Lung (tissue), 12 donors: ENCODE measurements around the gene COL4A2. TPM values are rescaled to one million over a fixed set of nuclear protein-coding genes. Genes with fewer than 3 reads are reported as not detected.

Experiments
- ATAC-seq: fragments of 200-7000 bp; cut with Tn5 transposase; one replicate; pipeline ENCODE4 v1.9.1; 2020; ENCODE audit warnings: moderate number of reproducible peaks; ENCODE audit not compliant: insufficient read depth, low FRiP score
- DNase-seq, 3 donors: peaks; one replicate each; pipeline ENCODE4 v3.0.0-alpha.2; 2013 to 2017
- H3K27ac ChIP-seq, 2 donors: one replicate each; pipeline ENCODE4 v1.5.1; 2013; ENCODE audit warnings: mild to moderate bottlenecking in 2 of 2, moderate library complexity in 2 of 2, control low read depth in 1 of 2, inconsistent platforms in 1 of 2, low read depth in 1 of 2, low read length in 1 of 2
- H3K27me3 ChIP-seq, 3 donors: one replicate each; pipeline ENCODE4 v1.5.1; 2013; ENCODE audit warnings: low read length in 2 of 3; ENCODE audit not compliant: control insufficient read depth in 3 of 3, insufficient read depth in 3 of 3
- H3K36me3 ChIP-seq, 4 donors: one replicate each; pipeline ENCODE4 v1.5.1; 2013; ENCODE audit warnings: low read length in 4 of 4, mild to moderate bottlenecking in 1 of 4, moderate library complexity in 1 of 4; ENCODE audit not compliant: control insufficient read depth in 4 of 4, insufficient read depth in 4 of 4
- H3K4me1 ChIP-seq, 5 donors: one replicate each; pipeline ENCODE4 v1.5.1; 2013; ENCODE audit warnings: low read length in 5 of 5, mild to moderate bottlenecking in 2 of 5, moderate library complexity in 1 of 5; ENCODE audit not compliant: control insufficient read depth in 5 of 5, insufficient read depth in 5 of 5
- H3K4me3 ChIP-seq: one replicate; pipeline ENCODE4 v1.5.1; 2013; ENCODE audit warnings: mild to moderate bottlenecking, control low read depth, moderate library complexity
- H3K9ac ChIP-seq, 2 donors: one replicate each; pipeline ENCODE4 v1.5.1; 2013; ENCODE audit warnings: low read length in 2 of 2, control low read depth in 1 of 2; ENCODE audit not compliant: insufficient read depth in 1 of 2
- H3K9me3 ChIP-seq, 4 donors: one replicate each; pipeline ENCODE4 v1.5.1; 2013; ENCODE audit warnings: low read length in 3 of 4, mild to moderate bottlenecking in 1 of 4, moderate library complexity in 1 of 4; ENCODE audit not compliant: control insufficient read depth in 4 of 4, insufficient read depth in 3 of 4
- WGBS, 2 donors: extraction: QIAGEN DNeasy Blood & Tissue Kit; methylation state at CpG; one replicate each; pipeline ENCODE4 v1.1.7; 2013; 5-methylcytosine and 5-hydroxymethylcytosine counted together
- polyA plus RNA-seq, 2 donors: library from polyadenylated mRNA; stranded (reverse); fragments of 200-250 nt; gene quantifications; one replicate each; pipeline ENCODE4 v1.2.1, GENCODE V29; 2013
- total RNA-seq, 2 donors: library from RNA; depleted of rRNA in 1 of 2; stranded (reverse); fragments of >200 nt in 1 of 2; gene quantifications; one replicate each; pipeline ENCODE4 v1.2.1, GENCODE V29; 2014 to 2021
- TF ChIP-seq, protein P1 (sequence below): IDR thresholded peaks from 2 replicates; pipeline ENCODE4 v1.5.1; 2012; ENCODE audit warnings: mild to moderate bottlenecking; ENCODE audit errors: control extremely low read depth, extremely low read depth
- donor health status: control.
- donor health status: control.
- donor health status: Bipolar disorder and iron deficiency.
- donor health status: healthy.
- donor health status: DM: yes; HTN: yes; CAD: no.

Gene COL4A2
- total and polyA plus RNA-seq, 4 donors = 169 to 627 (median 339) TPM

DNA sequence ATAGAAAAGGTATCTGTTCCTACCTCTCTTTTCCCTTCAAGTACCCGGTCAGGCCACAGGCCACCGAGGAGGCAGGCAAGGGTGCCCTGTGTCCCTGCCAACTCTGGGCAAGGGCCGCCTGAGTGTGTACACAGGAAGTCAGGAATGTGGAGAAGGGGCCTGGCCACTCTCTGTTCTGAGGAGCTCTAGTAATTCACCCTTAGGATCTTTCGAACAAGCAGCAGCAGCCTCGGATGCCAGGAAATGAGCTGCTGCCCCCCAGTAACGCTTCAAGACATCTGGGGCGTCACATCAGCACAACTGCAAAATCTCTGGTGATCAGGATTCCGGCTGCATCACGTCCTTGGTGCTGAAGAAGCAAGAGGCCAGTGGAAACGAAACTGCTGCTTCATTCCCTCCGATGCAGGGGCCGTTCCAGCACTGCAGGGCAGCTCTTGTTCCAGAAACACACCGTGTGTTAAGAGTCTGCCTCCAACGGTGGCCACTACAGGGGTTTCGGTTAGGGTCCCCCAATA, 252.4 kb downstream of the COL4A2 start:
- no peak for ATAC-seq
- WGBS, 2 donors = 35 to 64% methylated on average over 15 of the region's 15 CpGs
- DNase-seq = peak; percentile 78 to 82 (median 80)
- Histone ChIP-seq H3K27ac (peak overlapping the region; percentile 77 to 88), H3K9ac (peak overlapping the region in 1 of 2 donors; percentile 75), H3K9me3 (no peaks in the 10 kb centered on the region), H3K4me1 (peaks cover 0 to 31% (median 18%) of the 10 kb centered on the region in 5 donors), H3K36me3 (peaks cover 0 to 8% (median 0%) of the 10 kb centered on the region in 4 donors), H3K4me3 (peak overlapping the region; percentile 11), H3K27me3 (no peaks in the 10 kb centered on the region)
- TF ChIP-seq, protein P1, sequence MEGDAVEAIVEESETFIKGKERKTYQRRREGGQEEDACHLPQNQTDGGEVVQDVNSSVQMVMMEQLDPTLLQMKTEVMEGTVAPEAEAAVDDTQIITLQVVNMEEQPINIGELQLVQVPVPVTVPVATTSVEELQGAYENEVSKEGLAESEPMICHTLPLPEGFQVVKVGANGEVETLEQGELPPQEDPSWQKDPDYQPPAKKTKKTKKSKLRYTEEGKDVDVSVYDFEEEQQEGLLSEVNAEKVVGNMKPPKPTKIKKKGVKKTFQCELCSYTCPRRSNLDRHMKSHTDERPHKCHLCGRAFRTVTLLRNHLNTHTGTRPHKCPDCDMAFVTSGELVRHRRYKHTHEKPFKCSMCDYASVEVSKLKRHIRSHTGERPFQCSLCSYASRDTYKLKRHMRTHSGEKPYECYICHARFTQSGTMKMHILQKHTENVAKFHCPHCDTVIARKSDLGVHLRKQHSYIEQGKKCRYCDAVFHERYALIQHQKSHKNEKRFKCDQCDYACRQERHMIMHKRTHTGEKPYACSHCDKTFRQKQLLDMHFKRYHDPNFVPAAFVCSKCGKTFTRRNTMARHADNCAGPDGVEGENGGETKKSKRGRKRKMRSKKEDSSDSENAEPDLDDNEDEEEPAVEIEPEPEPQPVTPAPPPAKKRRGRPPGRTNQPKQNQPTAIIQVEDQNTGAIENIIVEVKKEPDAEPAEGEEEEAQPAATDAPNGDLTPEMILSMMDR = no peak

- TF ChIP-seq, protein P1 = no peak
- ATAC-seq (no peak), DNase-seq (no peak)
- Histone ChIP-seq H3K4me3 (peak overlapping the region; percentile 11), H3K9me3 (no peaks in the 10 kb centered on the region), H3K27ac (peak overlapping the region; percentile 77 to 88), H3K4me1 (peaks cover 0 to 31% (median 16%) of the 10 kb centered on the region in 5 donors), H3K36me3 (peaks cover 0 to 8% (median 0%) of the 10 kb centered on the region in 4 donors), H3K9ac (peak overlapping the region in 1 of 2 donors; percentile 75), H3K27me3 (no peaks in the 10 kb centered on the region)
- WGBS, 2 donors = 59 to 83% methylated on average over 6 of the region's 6 CpGs
These were observed 252.9 kb downstream of the COL4A2 start for GRCh38 chr13:110559986-110560385.

- peak overlapping the region; percentile 77 for H3K4me3 ChIP-seq
- H3K27ac ChIP-seq = peak overlapping the region; percentile 96
- no peaks in the 10 kb centered on the region for H3K27me3 ChIP-seq
- DNase-seq = peak; percentile 49 to 66 (median 63)
- H3K4me1 ChIP-seq = peaks cover 0 to 31% (median 13%) of the 10 kb centered on the region in 5 donors
- no peaks in the 10 kb centered on the region for H3K9me3 ChIP-seq
- peak overlapping the region; percentile 75 to 85 for H3K9ac ChIP-seq
- TF ChIP-seq, protein P1 = no peak
- 2 to 3% methylated on average over 29 of the region's 29 CpGs for WGBS, 2 donors
- ATAC-seq = peak; percentile 14
- H3K36me3 ChIP-seq = peaks cover 0 to 8% (median 0%) of the 10 kb centered on the region in 4 donors
These were observed 253.7 kb downstream of the COL4A2 start for GRCh38 chr13:110560601-110561343.
